GM12875 (cell line): ENCODE results near the gene TPTE.
"Not testable (repeated sequence)": the region's sequence is repeated elsewhere in the genome, so short reads cannot be mapped to it uniquely, and the experiment has no call there.

Experiments used
- H3K4me3 ChIP-seq: one replicate; pipeline ENCODE4 v1.5.1; 2011; ENCODE audit warnings: low read depth, low read length, control low read depth
- TF ChIP-seq, protein P1 (sequence below): IDR thresholded peaks from 2 replicates; pipeline ENCODE4 v1.5.1; 2011; ENCODE audit warnings: low read depth, mild to moderate bottlenecking, control low read depth, inconsistent platforms, low read length, moderate library complexity, borderline replicate concordance; ENCODE audit not compliant: insufficient read depth

TPTE gene

GRCh38 chr21:10639123-10639522 lies 117.7 kb downstream of the TPTE start:
- no peak overlapping the region for H3K4me3 ChIP-seq
- TF ChIP-seq, protein P1, sequence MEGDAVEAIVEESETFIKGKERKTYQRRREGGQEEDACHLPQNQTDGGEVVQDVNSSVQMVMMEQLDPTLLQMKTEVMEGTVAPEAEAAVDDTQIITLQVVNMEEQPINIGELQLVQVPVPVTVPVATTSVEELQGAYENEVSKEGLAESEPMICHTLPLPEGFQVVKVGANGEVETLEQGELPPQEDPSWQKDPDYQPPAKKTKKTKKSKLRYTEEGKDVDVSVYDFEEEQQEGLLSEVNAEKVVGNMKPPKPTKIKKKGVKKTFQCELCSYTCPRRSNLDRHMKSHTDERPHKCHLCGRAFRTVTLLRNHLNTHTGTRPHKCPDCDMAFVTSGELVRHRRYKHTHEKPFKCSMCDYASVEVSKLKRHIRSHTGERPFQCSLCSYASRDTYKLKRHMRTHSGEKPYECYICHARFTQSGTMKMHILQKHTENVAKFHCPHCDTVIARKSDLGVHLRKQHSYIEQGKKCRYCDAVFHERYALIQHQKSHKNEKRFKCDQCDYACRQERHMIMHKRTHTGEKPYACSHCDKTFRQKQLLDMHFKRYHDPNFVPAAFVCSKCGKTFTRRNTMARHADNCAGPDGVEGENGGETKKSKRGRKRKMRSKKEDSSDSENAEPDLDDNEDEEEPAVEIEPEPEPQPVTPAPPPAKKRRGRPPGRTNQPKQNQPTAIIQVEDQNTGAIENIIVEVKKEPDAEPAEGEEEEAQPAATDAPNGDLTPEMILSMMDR: no peak

DNA sequence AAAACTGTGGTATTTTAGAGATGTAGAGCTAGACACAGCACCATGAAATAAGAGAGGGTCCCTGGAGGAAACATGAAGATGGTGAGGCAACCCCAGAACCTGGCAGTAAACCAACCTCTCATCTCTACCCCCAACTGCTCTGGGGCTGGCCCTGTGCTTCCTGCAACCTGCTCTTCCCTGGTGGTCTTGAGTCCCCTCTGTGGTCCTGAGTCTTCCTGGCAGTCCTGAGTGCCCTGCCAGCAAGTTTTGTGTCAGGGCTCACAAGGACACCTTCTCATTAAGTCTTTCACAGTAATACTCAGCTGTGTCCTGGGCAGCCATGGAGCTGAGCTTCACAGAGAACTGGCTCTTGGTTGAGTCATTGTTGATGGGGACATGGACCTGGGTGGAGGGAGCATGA lies 118.4 kb downstream of the TPTE start:
- H3K4me3 ChIP-seq: not testable (repeated sequence)

GRCh38 chr21:10640446-10640845 lies 119.1 kb downstream of the TPTE start:
- TF ChIP-seq, protein P1: no peak

DNA sequence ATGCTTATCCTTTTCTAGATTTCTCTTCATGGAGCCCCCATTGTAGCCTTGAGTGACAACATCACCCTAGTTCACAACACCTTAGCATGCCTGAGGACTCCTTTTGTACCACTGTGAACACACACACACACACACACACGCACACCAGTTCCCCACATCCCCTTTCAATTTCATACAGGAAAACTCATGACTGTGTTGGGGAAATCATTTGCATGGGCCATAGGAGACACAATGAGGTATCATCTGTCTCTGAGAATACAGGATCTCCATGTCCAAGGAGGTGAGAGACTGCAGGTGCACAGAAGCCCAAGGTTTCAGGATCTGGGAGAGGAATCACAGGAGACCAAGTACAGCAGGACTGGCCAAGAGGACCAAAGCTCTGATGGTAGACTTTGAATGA lies 119.7 kb downstream of the TPTE start:
- H3K4me3 ChIP-seq: no peak overlapping the region
- TF ChIP-seq, protein P1: no peak

More at GRCh38 chr21:10640446-10640845, 119.1 kb downstream of the TPTE start:
- no peak overlapping the region for H3K4me3 ChIP-seq

GRCh38 chr21:10645667-10646066 lies 124.3 kb downstream of the TPTE start:
- not testable (repeated sequence) for H3K4me3 ChIP-seq

- H3K4me3 ChIP-seq: not testable (repeated sequence)
These were observed 128.2 kb downstream of the TPTE start for GRCh38 chr21:10649350-10650149.

DNA sequence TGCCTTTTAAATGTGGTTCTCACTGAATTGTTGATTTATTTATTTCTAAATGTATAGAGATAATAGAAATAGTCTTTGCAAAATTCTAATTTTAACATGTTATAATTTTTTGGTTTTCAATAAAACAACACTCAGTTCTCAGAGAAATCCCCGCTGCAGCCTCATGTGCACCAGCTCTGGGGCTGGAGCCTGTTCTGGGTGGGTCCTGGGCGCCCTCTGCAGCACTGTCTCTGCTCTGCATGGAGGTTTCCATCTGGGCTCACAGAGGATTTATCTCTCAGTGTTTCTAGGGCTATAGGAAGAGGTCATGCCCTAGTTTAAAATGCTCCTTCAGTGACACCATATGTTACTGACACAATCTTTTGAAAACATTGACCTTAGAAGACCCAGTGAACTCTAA lies 128.9 kb downstream of the TPTE start:
- H3K4me3 ChIP-seq: not testable (repeated sequence)
